Activated CD4-positive, alpha-beta T cell treated with anti-CD3 and anti-CD28 coated beads, Interleukin-10, Interleukin-2, amounts not matched to agents 100 ng/mL and 50 ng/mL, durations not matched to agents 16 hours and 8 hours (primary cell): ENCODE results near the gene TTC7B.

Source experiments
- DNase-seq: peaks from one replicate; pipeline ENCODE4 v3.0.0-alpha.2; 2020

The TTC7B gene

GRCh38 chr14:90733139-90733808, 83.0 kb downstream of the TTC7B start:
- no peak for DNase-seq

- no peak for DNase-seq
Measured at GRCh38 chr14:90732718-90733117, 83.5 kb downstream of the TTC7B start.

- DNase-seq = no peak
Measured at GRCh38 chr14:90732139-90732538, 84.1 kb downstream of the TTC7B start.

GRCh38 chr14:90731487-90731886, 84.7 kb downstream of the TTC7B start:
- DNase-seq = no peak

GRCh38 chr14:90730206-90730766, 85.9 kb downstream of the TTC7B start:
- DNase-seq = no peak

- no peak for DNase-seq
Measured at GRCh38 chr14:90728951-90729350, 87.3 kb downstream of the TTC7B start.

GRCh38 chr14:90727082-90727481, 89.1 kb downstream of the TTC7B start:
- no peak for DNase-seq

GRCh38 chr14:90726656-90727055, 89.6 kb downstream of the TTC7B start:
- no peak for DNase-seq

GRCh38 chr14:90724866-90725265, 91.4 kb downstream of the TTC7B start:
- DNase-seq = no peak

- no peak for DNase-seq
Measured at GRCh38 chr14:90722590-90722989, 93.6 kb downstream of the TTC7B start.

GRCh38 chr14:90721619-90722305, 94.5 kb downstream of the TTC7B start:
- peak; percentile 55 for DNase-seq

GRCh38 chr14:90720832-90721231, 95.4 kb downstream of the TTC7B start:
- no peak for DNase-seq

- no peak for DNase-seq
Measured at GRCh38 chr14:90720336-90720735, 95.9 kb downstream of the TTC7B start.

GRCh38 chr14:90717916-90718315, 98.3 kb downstream of the TTC7B start:
- DNase-seq = no peak

GRCh38 chr14:90715993-90716392, 100.2 kb downstream of the TTC7B start:
- no peak for DNase-seq

GRCh38 chr14:90715495-90715894, 100.7 kb downstream of the TTC7B start:
- DNase-seq = no peak

- no peak for DNase-seq
Measured at GRCh38 chr14:90714811-90715210, 101.4 kb downstream of the TTC7B start.

GRCh38 chr14:90704738-90705392, 111.4 kb downstream of the TTC7B start:
- DNase-seq = no peak

GRCh38 chr14:90703841-90704737, 112.1 kb downstream of the TTC7B start:
- no peak for DNase-seq

- DNase-seq = peak; percentile 49
Measured at GRCh38 chr14:90700933-90701776, 115.1 kb downstream of the TTC7B start.

- DNase-seq = no peak
Measured at GRCh38 chr14:90699016-90699415, 117.2 kb downstream of the TTC7B start.

GRCh38 chr14:90698379-90698869, 117.8 kb downstream of the TTC7B start:
- no peak for DNase-seq
